ENCODE data around the gene SASH3.
A peak's percentile ranks its signal among the peaks of the same experiment; 100 is the strongest.

DNA sequence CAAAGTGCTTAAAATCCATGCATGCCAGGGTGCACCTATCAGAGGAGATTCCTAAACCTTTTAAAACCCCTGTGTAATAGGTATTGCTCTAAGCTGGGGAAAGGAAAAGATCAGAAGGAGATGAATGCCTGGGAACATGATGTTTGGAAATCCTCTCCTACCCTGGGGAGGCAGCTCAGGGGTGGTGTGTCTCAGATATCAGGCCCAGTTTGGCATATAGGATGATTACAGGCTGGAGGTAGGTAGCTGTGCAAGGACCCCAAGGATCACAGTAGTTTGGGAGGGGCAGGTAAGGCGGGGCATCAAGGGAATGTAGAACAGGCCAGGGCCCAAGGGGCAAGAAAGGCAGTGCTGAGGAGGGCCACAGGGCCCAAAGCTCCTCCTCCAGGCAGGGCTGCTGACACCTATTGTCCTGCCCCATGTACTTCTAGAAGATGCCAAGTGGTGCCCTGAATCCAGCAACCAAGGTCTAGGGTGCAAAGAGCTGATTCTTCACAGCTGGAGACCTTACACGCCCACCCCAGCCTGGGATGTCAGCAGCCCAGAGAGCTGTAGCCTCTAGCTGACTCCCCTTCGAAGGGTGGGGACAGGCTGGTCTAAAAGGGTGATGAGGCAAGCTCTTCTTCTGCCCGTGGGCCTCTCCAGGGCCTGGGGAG is 17.6 kb downstream of the SASH3 start:
- TF ChIP-seq POLR2AphosphoS5 (IDR thresholded peaks at IDR 0.05; ENCODE audit: low read depth, low read length) (peak; percentile 70), POLR2A (IDR thresholded peaks at IDR 0.05; ENCODE audit: low read depth, low read length) (0 out of 2 replicates have a peak, but pooled peaks have one; percentile 32), TAF1 (IDR thresholded peaks at IDR 0.05; ENCODE audit: borderline replicate concordance, low read depth, low read length) (no peak)
